ENCODE results near the gene TBC1D8. TPM values are rescaled to one million over a fixed set of nuclear protein-coding genes. Genes with fewer than 3 reads are reported as not detected.
"Not testable (repeated sequence)": the region's sequence is repeated elsewhere in the genome, so short reads cannot be mapped to it uniquely, and the experiment has no call there.

Gene TBC1D8
- total and polyA plus RNA-seq, 2 of the 13 experiments (the other 11 are each of a cell fraction or from before 2014, with no cell fraction given): 45.1 to 95.4 TPM

DNA sequence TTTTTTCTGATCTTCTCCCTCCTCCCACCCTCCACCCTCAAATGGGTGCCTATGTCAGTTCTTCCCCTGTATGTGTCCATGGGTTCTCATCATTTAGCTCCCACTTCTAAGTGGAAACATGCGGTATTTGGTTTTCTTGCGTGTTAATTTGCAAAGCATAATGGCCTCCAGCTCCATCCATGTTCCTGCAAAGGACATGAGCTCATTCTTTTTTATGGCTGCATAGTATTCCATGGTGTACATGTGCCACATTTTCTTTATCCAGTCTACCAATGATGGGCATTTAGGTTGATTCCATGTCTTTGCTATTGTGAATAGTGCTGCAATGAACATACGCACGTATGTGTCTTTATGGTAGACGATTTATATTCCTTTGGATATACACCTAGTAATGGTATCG lies 100.3 kb downstream of the TBC1D8 start:
- 0 out of 2 replicates have a peak, but pooled peaks have one; percentile 16 for TF ChIP-seq ZMYM3 (CRISPR knock-in tag; IDR thresholded peaks at IDR 0.05)
- H3K4me2 ChIP-seq (ENCODE audit: low read depth, low read length); DNase-seq (ENCODE audit: low spot score); H3K4me1 ChIP-seq (ENCODE audit: insufficient read depth, low read length); H3K4me3 ChIP-seq (replicated peaks in 1 of 3; ENCODE audit: insufficient read depth in 1 of 3, low read depth in 2 of 3, low read length in 3 of 3); BruUV-seq (replicated peaks); FAIRE-seq; H4K20me1 ChIP-seq (ENCODE audit: insufficient read depth, low read length); H3K27ac ChIP-seq (ENCODE audit: extremely low read length, insufficient read depth, low read length); ATAC-seq; H3K9ac ChIP-seq (ENCODE audit: insufficient read depth, low read depth, low read length); H2AFZ ChIP-seq (ENCODE audit: low read length); H3K27me3 ChIP-seq (ENCODE audit: control insufficient read depth in 1 of 2, insufficient read depth in 2 of 2, low read length in 2 of 2); H3K79me2 ChIP-seq (ENCODE audit: insufficient read depth, low read length); intact Hi-C loops (cut with micrococcal nuclease; ENCODE audit: unreplicated experiment); in situ Hi-C loops (cut with HindIII; ENCODE audit: extremely low pct_ligation_motif_present, low pct_unique_long_range_greater_than_20kb); CTCF ChIA-PET (ENCODE audit: low intra/inter-chr PET ratio, low total read pairs); H3K9me3 ChIP-seq (ENCODE audit: low read length); POLR2A ChIA-PET: not testable (repeated sequence)
- WGBS (ENCODE audit: low lambda C conversion rate): 99% methylated on average over 6 of the region's 6 CpGs
- H3K36me3 ChIP-seq (replicated peaks in 1 of 2; ENCODE audit: control insufficient read depth in 1 of 2, insufficient read depth in 2 of 2, low read length in 2 of 2): peaks cover 28 to 86% of the 10 kb centered on the region in 2 experiments

DNA sequence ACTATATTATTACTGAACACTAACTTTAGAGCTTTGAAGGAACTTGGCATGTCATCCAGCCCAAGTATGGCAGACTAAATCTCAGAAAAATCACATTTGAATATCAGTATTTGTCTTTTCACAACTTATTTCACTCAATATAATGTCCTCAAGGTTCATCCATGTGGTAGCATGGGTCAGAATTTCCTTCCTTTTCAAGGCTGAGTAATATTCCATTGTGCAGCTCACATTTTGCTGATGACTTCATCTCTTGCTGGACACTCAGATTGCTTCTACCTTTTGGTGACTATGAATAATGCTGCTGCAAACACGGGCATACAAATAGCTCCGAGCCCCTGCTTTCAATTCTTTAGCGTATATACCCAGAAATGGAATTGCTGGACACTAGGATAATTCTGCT lies 102.4 kb downstream of the TBC1D8 start:
- no peaks in the 10 kb centered on the region for H4K20me1 ChIP-seq (ENCODE audit: insufficient read depth, low read length)
- CTCF ChIA-PET (ENCODE audit: low intra/inter-chr PET ratio, low total read pairs): interaction anchor here (0.6 kb wide), 1 partner anchor 170 kb away, joined by 3 read pairs; no protein-coding TSS in a partner anchor
- H3K36me3 ChIP-seq (replicated peaks in 1 of 2; ENCODE audit: control insufficient read depth in 1 of 2, insufficient read depth in 2 of 2, low read length in 2 of 2): peaks cover 25 to 75% of the 10 kb centered on the region in 2 experiments
- WGBS (ENCODE audit: low lambda C conversion rate): 97% methylated on average over 3 of the region's 3 CpGs
- no peak overlapping the region for H3K4me2 ChIP-seq (ENCODE audit: low read depth, low read length)
- peaks cover 12% of the 10 kb centered on the region for H3K4me1 ChIP-seq (ENCODE audit: insufficient read depth, low read length)
- no peak overlapping the region for H3K27ac ChIP-seq (ENCODE audit: extremely low read length, insufficient read depth, low read length)
- POLR2A ChIA-PET: no interaction called here
- intact Hi-C loops (cut with micrococcal nuclease; ENCODE audit: unreplicated experiment) (no loop called here), in situ Hi-C loops (cut with HindIII; ENCODE audit: extremely low pct_ligation_motif_present, low pct_unique_long_range_greater_than_20kb) (no loop called here)
- no peak overlapping the region for H3K9ac ChIP-seq (ENCODE audit: insufficient read depth, low read depth, low read length)
- BruUV-seq (replicated peaks): no TSS peak
- DNase-seq (ENCODE audit: low spot score) (no peak), ATAC-seq (no peak), FAIRE-seq (no peak)
- no peaks in the 10 kb centered on the region for H3K27me3 ChIP-seq (ENCODE audit: control insufficient read depth in 1 of 2, insufficient read depth in 2 of 2, low read length in 2 of 2)
- H3K79me2 ChIP-seq (ENCODE audit: insufficient read depth, low read length): peaks cover 3% of the 10 kb centered on the region
- no peak for TF ChIP-seq RELA (CRISPR knock-in tag; IDR thresholded peaks at IDR 0.05)
- H3K9me3 ChIP-seq (ENCODE audit: low read length): no peaks in the 10 kb centered on the region
- H3K4me3 ChIP-seq (replicated peaks in 1 of 3; ENCODE audit: insufficient read depth in 1 of 3, low read depth in 2 of 3, low read length in 3 of 3): no peak overlapping the region
- H2AFZ ChIP-seq (ENCODE audit: low read length): no peak overlapping the region

DNA sequence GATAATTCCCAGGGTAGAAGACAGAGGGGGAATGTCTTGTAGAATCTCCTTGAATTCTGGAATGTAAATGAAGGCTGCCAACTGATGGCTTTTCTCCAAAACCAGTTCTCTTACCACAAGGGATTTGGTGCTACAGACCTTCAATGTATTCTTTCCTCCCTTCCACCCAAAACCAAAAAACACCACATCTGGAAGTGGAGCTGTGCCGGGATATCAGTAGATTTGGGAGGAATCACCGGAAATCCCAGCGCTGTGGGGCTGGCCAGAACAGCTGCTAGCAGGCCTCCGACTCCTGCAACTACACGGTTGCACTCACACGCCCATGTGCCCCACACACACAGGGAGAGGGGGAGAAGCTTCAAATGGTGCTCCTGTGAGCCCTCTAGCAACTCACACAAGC lies 103.4 kb downstream of the TBC1D8 start:
- Histone ChIP-seq H3K27ac (ENCODE audit: extremely low read length, insufficient read depth, low read length) (no peak overlapping the region), H2AFZ (ENCODE audit: low read length) (no peak overlapping the region), H3K4me1 (ENCODE audit: insufficient read depth, low read length) (peaks cover 16% of the 10 kb centered on the region), H3K4me3 (replicated peaks in 1 of 3; ENCODE audit: insufficient read depth in 1 of 3, low read depth in 2 of 3, low read length in 3 of 3) (no peak overlapping the region), H3K27me3 (ENCODE audit: control insufficient read depth in 1 of 2, insufficient read depth in 2 of 2, low read length in 2 of 2) (no peaks in the 10 kb centered on the region), H4K20me1 (ENCODE audit: insufficient read depth, low read length) (no peaks in the 10 kb centered on the region), H3K9me3 (ENCODE audit: low read length) (no peaks in the 10 kb centered on the region), H3K79me2 (ENCODE audit: insufficient read depth, low read length) (peaks cover 3% of the 10 kb centered on the region), H3K36me3 (replicated peaks in 1 of 2; ENCODE audit: control insufficient read depth in 1 of 2, insufficient read depth in 2 of 2, low read length in 2 of 2) (peaks cover 21 to 72% of the 10 kb centered on the region in 2 experiments), H3K4me2 (ENCODE audit: low read depth, low read length) (no peak overlapping the region), H3K9ac (ENCODE audit: insufficient read depth, low read depth, low read length) (no peak overlapping the region)
- FAIRE-seq: no peak
- ATAC-seq: no peak; the same call in 2 of the 3 replicates
- intact Hi-C loops (cut with micrococcal nuclease; ENCODE audit: unreplicated experiment): no loop called here
- ChIA-PET POLR2A (interaction anchor here (1.5 kb wide), 1 partner anchor 17 kb away, joined by 3 read pairs; no protein-coding TSS in a partner anchor), CTCF (ENCODE audit: low intra/inter-chr PET ratio, low total read pairs) (no interaction called here)
- DNase-seq (ENCODE audit: low spot score): no peak
- 98% methylated on average over 6 of the region's 6 CpGs for WGBS (ENCODE audit: low lambda C conversion rate)
- no TSS peak for BruUV-seq (replicated peaks)
- in situ Hi-C loops (cut with HindIII; ENCODE audit: extremely low pct_ligation_motif_present, low pct_unique_long_range_greater_than_20kb): no loop called here
- TF ChIP-seq, protein P1, sequence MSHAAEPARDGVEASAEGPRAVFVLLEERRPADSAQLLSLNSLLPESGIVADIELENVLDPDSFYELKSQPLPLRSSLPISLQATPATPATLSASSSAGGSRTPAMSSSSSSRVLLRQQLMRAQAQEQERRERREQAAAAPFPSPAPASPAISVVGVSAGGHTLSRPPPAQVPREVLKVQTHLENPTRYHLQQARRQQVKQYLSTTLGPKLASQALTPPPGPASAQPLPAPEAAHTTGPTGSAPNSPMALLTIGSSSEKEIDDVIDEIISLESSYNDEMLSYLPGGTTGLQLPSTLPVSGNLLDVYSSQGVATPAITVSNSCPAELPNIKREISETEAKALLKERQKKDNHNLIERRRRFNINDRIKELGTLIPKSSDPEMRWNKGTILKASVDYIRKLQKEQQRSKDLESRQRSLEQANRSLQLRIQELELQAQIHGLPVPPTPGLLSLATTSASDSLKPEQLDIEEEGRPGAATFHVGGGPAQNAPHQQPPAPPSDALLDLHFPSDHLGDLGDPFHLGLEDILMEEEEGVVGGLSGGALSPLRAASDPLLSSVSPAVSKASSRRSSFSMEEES (CRISPR knock-in tag; IDR thresholded peaks at IDR 0.05): no peak
- TF ChIP-seq, protein P2, sequence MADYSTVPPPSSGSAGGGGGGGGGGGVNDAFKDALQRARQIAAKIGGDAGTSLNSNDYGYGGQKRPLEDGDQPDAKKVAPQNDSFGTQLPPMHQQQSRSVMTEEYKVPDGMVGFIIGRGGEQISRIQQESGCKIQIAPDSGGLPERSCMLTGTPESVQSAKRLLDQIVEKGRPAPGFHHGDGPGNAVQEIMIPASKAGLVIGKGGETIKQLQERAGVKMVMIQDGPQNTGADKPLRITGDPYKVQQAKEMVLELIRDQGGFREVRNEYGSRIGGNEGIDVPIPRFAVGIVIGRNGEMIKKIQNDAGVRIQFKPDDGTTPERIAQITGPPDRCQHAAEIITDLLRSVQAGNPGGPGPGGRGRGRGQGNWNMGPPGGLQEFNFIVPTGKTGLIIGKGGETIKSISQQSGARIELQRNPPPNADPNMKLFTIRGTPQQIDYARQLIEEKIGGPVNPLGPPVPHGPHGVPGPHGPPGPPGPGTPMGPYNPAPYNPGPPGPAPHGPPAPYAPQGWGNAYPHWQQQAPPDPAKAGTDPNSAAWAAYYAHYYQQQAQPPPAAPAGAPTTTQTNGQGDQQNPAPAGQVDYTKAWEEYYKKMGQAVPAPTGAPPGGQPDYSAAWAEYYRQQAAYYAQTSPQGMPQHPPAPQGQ (CRISPR knock-in tag; IDR thresholded peaks at IDR 0.05; ENCODE audit: borderline replicate concordance): no peak
- TF ChIP-seq, protein P3, sequence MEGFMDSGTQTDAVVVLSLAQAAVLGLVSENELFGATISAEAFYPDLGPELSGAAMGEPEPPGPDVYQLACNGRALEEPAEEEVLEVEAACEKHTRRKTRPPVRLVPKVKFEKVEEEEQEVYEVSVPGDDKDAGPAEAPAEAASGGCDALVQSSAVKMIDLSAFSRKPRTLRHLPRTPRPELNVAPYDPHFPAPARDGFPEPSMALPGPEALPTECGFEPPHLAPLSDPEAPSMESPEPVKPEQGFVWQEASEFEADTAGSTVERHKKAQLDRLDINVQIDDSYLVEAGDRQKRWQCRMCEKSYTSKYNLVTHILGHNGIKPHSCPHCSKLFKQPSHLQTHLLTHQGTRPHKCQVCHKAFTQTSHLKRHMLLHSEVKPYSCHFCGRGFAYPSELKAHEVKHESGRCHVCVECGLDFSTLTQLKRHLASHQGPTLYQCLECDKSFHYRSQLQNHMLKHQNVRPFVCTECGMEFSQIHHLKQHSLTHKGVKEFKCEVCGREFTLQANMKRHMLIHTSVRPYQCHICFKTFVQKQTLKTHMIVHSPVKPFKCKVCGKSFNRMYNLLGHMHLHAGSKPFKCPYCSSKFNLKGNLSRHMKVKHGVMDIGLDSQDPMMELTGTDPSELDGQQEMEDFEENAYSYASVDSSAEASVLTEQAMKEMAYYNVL (CRISPR knock-in tag; IDR thresholded peaks at IDR 0.05; ENCODE audit: borderline replicate concordance): no peak

Data from HepG2 (cell line).